Endothelial cell of umbilical vein (primary cell): Measurements from ENCODE around the gene PAK6. TPM values are rescaled to one million over a fixed set of nuclear protein-coding genes. Genes with fewer than 3 reads are reported as not detected.

ENCODE experiments used
- BruUV-seq: library from RNA; stranded (reverse); fragments of 400-500 nt; replicated peaks from 2 replicates; lab custom pipeline; 2021; lab: Mats Ljungman, UMichigan
- CTCF ChIA-PET: fragments of 300-600, 350-600 bp; sonication (Branson Sonifier 250); formaldehyde crosslinking; loops from one replicate; lab custom pipeline; 2021; ENCODE audit warnings: antibody characterized with exemption, inconsistent platforms; lab: Charles Lee
- POLR2A ChIA-PET: fragments of 300-600, 350-600 bp; sonication (Branson Sonifier 250); formaldehyde crosslinking; loops from one replicate; lab custom pipeline; 2021; ENCODE audit warnings: antibody characterized with exemption, inconsistent platforms; lab: Charles Lee
- DNase-seq: peaks from one replicate; pipeline ENCODE4 v3.0.0-alpha.2; 2011; ENCODE audit warnings: low read depth, low spot score
- FAIRE-seq: peaks from 2 replicates; lab custom pipeline; 2011; peaks lifted over from hg19 to GRCh38; lab: Jason Lieb, UNC
- H2AFZ ChIP-seq: 2 replicates; pipeline ENCODE4 v1.6.0; 2012; ENCODE audit warnings: low read depth, low read length, control low read depth, inconsistent platforms
- H3K27ac ChIP-seq: 2 replicates; pipeline ENCODE4 v1.5.1; 2011; ENCODE audit warnings: low read depth, mild to moderate bottlenecking, control low read depth, low read length, moderate library complexity; ENCODE audit not compliant: insufficient read depth
- H3K27me3 ChIP-seq, 2 experiments: 2 replicates each; pipeline versions ENCODE4 v1.6.0 to v1.6.1; 2011; ENCODE audit warnings: low read length in 2 of 2, mixed read lengths in 1 of 2; ENCODE audit not compliant: control insufficient read depth in 2 of 2, insufficient read depth in 2 of 2
- H3K36me3 ChIP-seq, 2 experiments: 2 replicates in 1 of 2; 3 replicates in 1 of 2; pipeline ENCODE4 v1.5.1; 2011; ENCODE audit warnings: low read length in 2 of 2, mild to moderate bottlenecking in 1 of 2, moderate library complexity in 1 of 2; ENCODE audit not compliant: control insufficient read depth in 2 of 2, insufficient read depth in 2 of 2; ENCODE audit errors: extremely low read depth in 1 of 2
- H3K4me1 ChIP-seq: 3 replicates; pipeline ENCODE4 v1.5.1; 2011; ENCODE audit warnings: mild to moderate bottlenecking, low read length; ENCODE audit not compliant: control insufficient read depth, insufficient read depth; ENCODE audit errors: extremely low read depth
- H3K4me2 ChIP-seq: 2 replicates; pipeline ENCODE4 v1.6.1; 2011; ENCODE audit warnings: low read length, control low read depth, mixed read lengths; ENCODE audit not compliant: insufficient read depth
- H3K4me3 ChIP-seq, 3 experiments: fragments of 200-600 bp in 1 of 3; sonication (generic), shearing (Covaris generic) in 1 of 3; replicated peaks in 1 of 3; 2 replicates each; pipeline ENCODE4 v1.5.1; 2011 to 2016; ENCODE audit warnings: control low read depth in 3 of 3, low read length in 3 of 3, mild to moderate bottlenecking in 2 of 3, inconsistent platforms in 1 of 3, low read depth in 1 of 3, moderate library complexity in 1 of 3; ENCODE audit not compliant: insufficient read depth in 1 of 3
- H3K79me2 ChIP-seq: 2 replicates; pipeline ENCODE4 v1.6.0; 2012; ENCODE audit warnings: low read length, inconsistent platforms; ENCODE audit not compliant: control insufficient read depth, insufficient read depth
- H3K9ac ChIP-seq: replicated peaks from 2 replicates; pipeline ENCODE3; 2011; ENCODE audit warnings: low read length, control low read depth; ENCODE audit not compliant: insufficient read depth; ENCODE audit errors: extremely low read depth
- H3K9me1 ChIP-seq: replicated peaks from 3 replicates; pipeline ENCODE4 v1.6.0; 2011; ENCODE audit warnings: mild to moderate bottlenecking, low read length; ENCODE audit not compliant: control insufficient read depth, insufficient read depth; ENCODE audit errors: extremely low read depth
- H3K9me3 ChIP-seq: replicated peaks from 2 replicates; pipeline ENCODE4 v1.5.1; 2012; ENCODE audit warnings: low read length, inconsistent platforms; ENCODE audit not compliant: control insufficient read depth, insufficient read depth
- H4K20me1 ChIP-seq: replicated peaks from 2 replicates; pipeline ENCODE3; 2011; ENCODE audit warnings: mild to moderate bottlenecking, low read length; ENCODE audit not compliant: control insufficient read depth, insufficient read depth; ENCODE audit errors: extremely low read depth
- EZH2 ChIP-seq: IDR thresholded peaks from 2 replicates; pipeline ENCODE4 v1.6.1; 2012; ENCODE audit warnings: borderline replicate concordance, low read depth, mild to moderate bottlenecking, moderate library complexity, low read length, inconsistent platforms; ENCODE audit not compliant: severe bottlenecking
- FOS ChIP-seq: IDR thresholded peaks from 2 replicates; pipeline ENCODE4 v1.6.1; 2011; ENCODE audit warnings: mild to moderate bottlenecking, low read length, moderate library complexity, borderline replicate concordance; ENCODE audit not compliant: insufficient read depth
- GATA2 ChIP-seq: IDR thresholded peaks from 2 replicates; pipeline ENCODE4 v1.7.0; 2011; ENCODE audit warnings: low read depth, mild to moderate bottlenecking, moderate library complexity, mixed read lengths, low read length; ENCODE audit not compliant: insufficient read length, insufficient read depth
- JUN ChIP-seq: IDR thresholded peaks from 2 replicates; pipeline ENCODE4 v1.6.1; 2011; ENCODE audit warnings: borderline replicate concordance, low read depth; ENCODE audit not compliant: insufficient read length, insufficient read depth
- MYC ChIP-seq: IDR thresholded peaks from one replicate; pipeline ENCODE4 v1.6.1; 2011; ENCODE audit warnings: mild to moderate bottlenecking, low read depth, low read length
- POLR2A ChIP-seq: IDR thresholded peaks from 2 replicates; pipeline ENCODE4 v1.6.1; 2012; ENCODE audit warnings: low read depth, mild to moderate bottlenecking, control low read depth, low read length
- POLR2AphosphoS5 ChIP-seq: IDR thresholded peaks from 2 replicates; pipeline ENCODE4 v1.6.1; 2012; ENCODE audit warnings: low read depth, mild to moderate bottlenecking, control low read depth, low read length, moderate library complexity; ENCODE audit not compliant: insufficient read depth
- dilution Hi-C: fragments of 300-500 bp; cut with MboI; formaldehyde crosslinking; loops from one replicate; pipeline ENCODE4 v1.15.0; 2019; ENCODE audit warnings: low sequenced_read_pairs; ENCODE audit not compliant: extremely low pct_ligation_motif_present
- intact Hi-C: fragments of 100-400 bp; cut with micrococcal nuclease; formaldehyde crosslinking; loops from one replicate; pipeline ENCODE4 v1.10.0; 2022
- polyA plus RNA-seq, 4 experiments: library from polyadenylated mRNA; depleted of rRNA in 3 of 4; stranded (reverse) in 3 of 4; unstranded in 1 of 4; fragments of >200 nt; gene quantifications; 2 replicates each; pipeline versions ENCODE4 v1.2.1 to v1.2.3, GENCODE V29; 2011 to 2012; ENCODE audit warnings: missing spikeins in 1 of 4
- total RNA-seq: library from RNA; stranded (reverse); gene quantifications from 2 replicates; pipeline ENCODE4 v1.2.3, GENCODE V29; 2021
- TF ChIP-seq, protein P1 (sequence below): IDR thresholded peaks from 2 replicates; pipeline ENCODE4 v1.6.1; 2011; ENCODE audit not compliant: insufficient read depth, insufficient read length

PAK6 gene
- total and polyA plus RNA-seq, 2 donors (not counting 3 experiments of a cell fraction or from before 2014, with no cell fraction given): not detected

DNA sequence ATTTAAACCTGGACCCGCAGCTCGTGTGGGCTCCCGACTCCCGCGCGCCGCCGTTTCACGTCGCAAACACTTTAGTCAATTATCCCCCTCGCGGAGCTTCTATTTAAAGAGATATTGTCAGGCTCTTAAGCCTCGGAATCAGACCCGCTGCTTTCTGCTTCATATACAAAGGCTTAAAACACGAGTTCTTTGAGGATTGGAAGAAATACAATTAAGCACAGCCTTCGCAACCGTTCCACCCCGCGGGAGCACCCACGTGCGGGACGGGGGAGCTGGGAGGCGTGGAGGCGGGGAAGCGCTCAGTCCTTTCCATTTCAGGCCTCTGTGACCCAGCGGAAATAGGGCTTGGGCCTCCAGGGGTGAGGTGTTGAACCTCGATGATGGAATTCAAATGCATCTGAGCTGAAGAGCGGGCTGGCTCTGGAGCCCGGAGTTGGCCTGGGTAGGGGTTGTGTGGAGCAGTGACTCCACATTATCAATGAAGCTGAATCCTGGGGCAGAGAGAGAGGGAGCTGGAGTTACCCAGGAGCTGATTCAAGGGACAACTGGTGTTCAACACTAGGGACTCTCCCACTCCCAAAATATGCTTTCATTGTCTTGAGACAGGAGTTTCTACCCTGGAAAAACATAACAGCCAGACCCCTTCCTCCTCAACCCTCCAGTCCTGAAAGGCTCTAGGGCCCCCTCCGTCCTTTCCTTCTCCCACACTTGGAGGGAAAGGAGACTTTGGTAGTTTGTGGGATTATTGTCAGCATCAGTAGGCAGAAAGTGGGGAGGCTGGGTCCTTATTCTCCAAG is 41.6 kb downstream of the PAK6 start:
- ChIA-PET POLR2A (no interaction called here), CTCF (interaction anchor here (0.7 to 20.1 kb wide), 18 partner anchors 10 to 234 kb away, joined by 3 to 879 read pairs (median 17); partner anchors contain the start of genes CCDC9B, DISP2, INAFM2 and PAK6)
- TF ChIP-seq GATA2 (no peak), POLR2A (no peak), FOS (no peak)
- no peak overlapping the region for H2AFZ ChIP-seq
- peaks cover 50 to 72% of the 10 kb centered on the region in 2 experiments for H3K27me3 ChIP-seq
- intact Hi-C loops: no loop called here
- DNase-seq (no peak), FAIRE-seq (no peak)
- H3K79me2 ChIP-seq: no peaks in the 10 kb centered on the region
- no peak overlapping the region for H3K4me2 ChIP-seq
- BruUV-seq: no TSS peak
- no peaks in the 10 kb centered on the region for H3K36me3 ChIP-seq
- peaks cover 11% of the 10 kb centered on the region for H3K4me1 ChIP-seq
- no peaks in the 10 kb centered on the region for H4K20me1 ChIP-seq
- no peak overlapping the region for H3K9ac ChIP-seq
- no peak overlapping the region for H3K27ac ChIP-seq
- H3K9me3 ChIP-seq: no peaks in the 10 kb centered on the region
- H3K4me3 ChIP-seq: no peak overlapping the region
- dilution Hi-C loops: no loop called here
- no peaks in the 10 kb centered on the region for H3K9me1 ChIP-seq

DNA sequence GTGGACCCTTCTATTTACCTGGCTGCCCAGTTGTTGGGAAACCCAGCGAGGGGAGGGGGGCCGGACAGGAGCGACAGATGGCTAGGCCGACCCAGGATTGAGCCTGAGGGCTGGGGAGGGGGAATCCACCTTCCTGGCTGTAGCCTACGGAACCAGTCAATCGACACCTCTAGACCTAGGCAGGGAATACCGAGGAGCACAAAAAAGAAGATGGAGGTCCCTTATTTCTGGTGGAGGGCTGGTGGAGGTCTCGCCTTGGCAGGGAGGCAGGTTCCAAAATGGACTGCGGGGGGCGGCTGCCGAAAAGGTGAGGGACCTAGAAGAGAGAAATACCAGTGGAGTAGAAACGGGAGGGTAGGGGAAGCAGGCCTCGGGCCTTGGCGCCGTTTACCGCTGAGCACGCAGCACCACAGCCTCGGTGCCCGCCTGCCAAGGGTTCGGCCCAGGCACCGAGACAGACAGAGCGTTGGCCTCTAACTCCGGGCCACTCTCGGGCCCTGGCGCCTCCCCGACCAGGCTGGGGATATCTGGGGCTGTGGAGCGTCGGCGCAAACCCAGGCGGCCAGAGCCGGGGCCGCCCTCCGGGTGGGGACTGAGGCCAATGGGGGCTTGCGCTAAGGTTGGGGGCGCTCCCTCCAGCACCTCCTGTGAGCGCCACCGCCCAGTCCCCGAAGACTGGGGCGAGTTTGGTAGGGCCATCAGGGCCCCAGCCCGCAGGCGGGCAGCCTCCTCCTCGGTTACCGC is 42.4 kb downstream of the PAK6 start:
- H3K36me3 ChIP-seq: no peaks in the 10 kb centered on the region
- intact Hi-C loops: no loop called here
- H3K27ac ChIP-seq: no peak overlapping the region
- ChIA-PET CTCF (interaction anchor here (0.7 to 20.1 kb wide), 14 partner anchors 9 to 235 kb away, joined by 3 to 879 read pairs (median 39); partner anchors contain the start of genes CCDC9B, DISP2, INAFM2 and PLCB2), POLR2A (no interaction called here)
- no peak overlapping the region for H2AFZ ChIP-seq
- TF ChIP-seq EZH2 (peak; percentile 74), JUN (no peak), POLR2AphosphoS5 (no peak), GATA2 (no peak), MYC (no peak)
- TF ChIP-seq, protein P1, sequence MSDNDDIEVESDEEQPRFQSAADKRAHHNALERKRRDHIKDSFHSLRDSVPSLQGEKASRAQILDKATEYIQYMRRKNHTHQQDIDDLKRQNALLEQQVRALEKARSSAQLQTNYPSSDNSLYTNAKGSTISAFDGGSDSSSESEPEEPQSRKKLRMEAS: no peak
- H3K79me2 ChIP-seq: no peaks in the 10 kb centered on the region
- no peak overlapping the region for H3K9ac ChIP-seq
- DNase-seq (no peak), FAIRE-seq (no peak)
- H3K9me1 ChIP-seq: no peaks in the 10 kb centered on the region
- dilution Hi-C loops: no loop called here
- H3K27me3 ChIP-seq: peaks cover 50 to 72% of the 10 kb centered on the region in 2 experiments
- H3K4me3 ChIP-seq: no peak overlapping the region
- no peak overlapping the region for H3K4me2 ChIP-seq
- H4K20me1 ChIP-seq: no peaks in the 10 kb centered on the region
- H3K4me1 ChIP-seq: peaks cover 12% of the 10 kb centered on the region
- no TSS peak for BruUV-seq
- no peaks in the 10 kb centered on the region for H3K9me3 ChIP-seq
